Activated gamma-delta T cell treated with anti-CD3 and anti-CD28 coated beads, Interleukin-2, amount 50 U/mL, for 16 hours (primary cell): ENCODE measurements around the gene PCBD1.

Experiments used
- DNase-seq: peaks from one replicate; pipeline ENCODE4 v3.0.0-alpha.2; 2020; ENCODE audit warnings: low read depth

The PCBD1 gene

DNA sequence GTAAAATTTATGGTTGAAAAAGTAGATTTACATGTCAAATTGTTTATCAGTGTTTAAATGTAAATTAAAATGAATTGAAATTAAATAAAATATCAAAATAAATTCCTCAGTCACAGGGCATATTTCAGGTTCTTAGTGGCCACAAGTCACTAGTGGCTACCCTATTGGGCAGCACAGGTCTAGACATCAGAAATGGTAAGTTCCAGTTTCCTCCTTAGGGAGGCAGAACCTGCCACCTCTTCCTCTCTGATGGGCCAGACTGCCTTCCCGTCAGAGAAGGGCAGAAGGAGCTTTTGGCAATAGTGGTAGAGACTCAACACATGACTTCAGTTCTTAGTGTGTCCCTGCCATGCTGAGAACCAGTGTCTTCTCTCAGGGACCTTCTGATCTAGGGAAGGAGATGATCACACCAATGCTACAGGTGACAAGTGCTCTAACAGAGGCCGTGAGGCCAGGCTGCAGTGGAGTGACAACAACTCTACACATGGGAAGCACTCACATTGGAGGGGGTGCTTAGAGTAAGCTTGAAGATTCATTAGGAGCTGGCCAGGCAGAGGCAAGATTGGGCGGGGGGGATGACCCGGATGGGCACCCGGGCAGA lies 14.4 kb upstream of the PCBD1 start:
- no peak for DNase-seq

DNA sequence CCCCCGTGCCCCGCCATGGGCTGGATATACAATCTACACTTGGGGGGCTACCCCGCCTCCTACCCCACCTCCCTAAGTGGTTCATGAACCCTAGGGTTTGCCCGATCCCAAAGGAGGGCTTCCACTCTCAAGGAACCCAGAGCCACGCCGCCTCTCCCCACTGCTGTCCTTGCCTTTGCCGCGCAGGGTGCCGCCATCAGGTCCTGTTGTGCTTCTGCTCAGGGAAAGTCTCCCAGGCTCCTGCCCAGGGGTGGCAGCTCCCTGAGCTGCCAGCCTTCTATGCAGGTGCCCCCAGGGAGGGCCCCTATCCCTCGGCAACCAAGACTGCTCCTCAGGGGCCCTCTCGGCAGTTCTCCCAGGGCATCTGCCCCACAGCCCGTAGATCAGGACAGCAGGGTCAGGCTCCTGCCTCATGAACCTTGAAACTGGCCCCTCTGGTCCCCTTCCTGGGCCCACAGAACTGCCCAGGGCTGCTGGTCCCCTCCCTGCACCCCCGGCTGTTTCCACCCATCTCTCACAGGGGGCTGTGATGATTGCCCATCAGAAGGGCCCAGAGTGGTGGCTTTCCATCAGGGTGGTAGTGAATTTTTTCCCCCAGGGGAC lies 13.0 kb upstream of the PCBD1 start:
- no peak for DNase-seq

DNA sequence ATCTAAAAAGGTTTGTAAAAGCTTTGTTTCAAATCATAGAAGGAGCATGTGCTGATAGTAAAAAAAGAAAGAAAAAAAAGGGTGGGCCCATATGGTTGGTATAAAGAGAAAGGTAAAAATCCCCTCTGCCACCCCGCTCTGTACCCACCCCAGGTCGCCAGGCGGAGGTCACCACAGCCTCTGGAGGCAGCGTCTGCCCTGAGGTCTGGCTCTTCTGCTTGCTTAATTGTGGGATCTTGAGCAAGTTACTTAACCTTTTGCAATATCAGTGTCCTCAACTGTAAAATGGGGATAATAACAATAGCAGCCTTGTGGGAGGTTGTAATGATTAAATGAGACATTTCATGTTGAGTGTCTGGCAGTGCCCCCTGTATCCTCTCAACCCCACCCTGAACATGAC lies 10.7 kb upstream of the PCBD1 start:
- DNase-seq, result no peak

DNA sequence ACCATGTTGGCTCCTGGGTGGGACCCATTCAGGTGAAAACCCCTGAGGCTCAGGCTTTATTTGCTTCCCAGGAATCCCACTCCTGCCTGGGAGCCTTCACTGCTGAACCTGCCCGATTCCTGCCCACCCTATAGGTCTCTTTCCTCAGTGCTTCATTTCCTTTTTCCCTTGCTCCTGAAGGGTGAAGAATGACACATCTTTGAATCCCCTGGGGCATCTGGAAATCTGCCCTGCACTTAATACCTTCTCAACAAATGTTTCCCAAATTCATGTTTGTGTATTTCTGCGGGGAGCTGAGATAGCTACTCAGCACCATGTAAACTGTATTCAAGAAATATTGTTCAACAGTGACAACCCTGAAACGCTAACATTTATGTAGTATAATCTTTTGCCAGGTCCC lies 10.3 kb upstream of the PCBD1 start:
- no peak for DNase-seq

DNA sequence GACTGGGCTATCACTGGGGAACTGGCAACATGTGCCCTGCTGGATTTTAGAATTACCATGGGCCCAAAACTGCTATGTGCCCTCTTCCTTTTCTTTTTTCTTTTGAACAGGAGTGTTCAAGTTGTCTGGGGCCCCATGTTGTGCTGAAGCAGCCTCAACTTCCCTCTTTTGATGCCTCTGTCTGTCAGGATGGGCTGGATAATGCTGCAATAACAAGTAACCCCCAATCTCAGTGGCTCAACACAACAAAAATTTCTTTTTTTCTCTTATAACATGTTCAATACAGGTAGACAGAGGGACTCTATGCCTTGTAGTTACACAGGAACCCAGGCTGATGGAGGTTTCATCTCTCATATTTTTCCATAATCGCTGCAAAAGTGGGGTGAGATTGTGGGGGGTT lies 8.2 kb upstream of the PCBD1 start:
- DNase-seq, result no peak

DNA sequence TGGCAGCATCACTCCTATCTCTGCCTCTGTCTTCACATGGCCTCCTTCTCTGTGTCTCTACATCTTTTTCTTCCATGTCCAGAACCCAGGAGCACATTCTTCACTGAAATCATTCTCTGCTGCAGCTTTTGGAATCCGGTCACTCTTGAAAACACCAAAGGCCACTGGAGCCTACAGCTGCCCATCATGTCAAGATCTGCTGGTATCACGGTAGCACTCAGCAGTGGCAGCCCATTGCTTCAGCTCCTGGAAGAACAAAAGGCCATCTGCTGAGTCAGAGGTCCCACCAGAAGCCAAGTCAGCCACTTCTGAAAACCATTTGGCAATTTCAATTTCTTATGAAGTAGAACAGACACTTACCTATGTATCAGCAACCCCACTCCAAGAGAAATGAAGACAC lies 6.1 kb upstream of the PCBD1 start:
- DNase-seq, result no peak

DNA sequence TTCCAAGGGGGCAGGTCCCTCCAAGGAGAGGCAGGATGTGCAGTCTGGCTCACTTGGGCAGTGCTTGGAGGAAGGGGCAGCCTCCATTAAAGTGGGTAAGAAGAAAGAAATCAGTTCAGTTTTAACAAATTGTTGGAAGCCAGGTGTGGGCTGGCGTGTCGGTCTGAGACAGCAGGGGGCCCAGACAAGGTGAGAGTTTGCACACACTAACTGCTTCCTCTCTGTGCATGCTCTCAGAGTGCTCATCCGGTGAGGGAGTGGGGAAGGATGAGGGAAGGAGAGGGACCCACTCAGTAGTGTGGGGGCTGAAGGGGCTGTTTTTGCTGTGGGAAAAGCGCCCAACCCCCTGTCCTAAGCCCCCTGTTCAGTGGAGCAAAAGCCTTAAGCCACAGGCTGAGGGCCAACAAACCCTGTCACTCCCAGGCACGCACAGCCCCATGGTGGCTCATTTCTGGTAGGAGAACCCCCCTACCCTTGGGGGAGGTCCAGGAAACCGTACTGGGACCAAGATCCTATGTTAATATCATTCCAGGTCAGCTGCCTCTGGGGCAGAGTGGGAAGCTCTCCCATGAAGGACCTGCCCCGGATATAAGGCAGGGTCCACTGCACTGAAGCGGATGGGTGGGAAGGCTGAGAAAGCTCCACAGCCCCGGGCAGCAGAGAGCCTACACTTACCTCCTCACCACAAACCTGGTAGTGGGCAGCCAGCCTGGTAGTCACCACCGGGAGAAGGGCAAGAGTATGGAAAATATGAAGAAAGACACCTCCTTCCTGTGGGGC lies 5.1 kb upstream of the PCBD1 start:
- no peak for DNase-seq

DNA sequence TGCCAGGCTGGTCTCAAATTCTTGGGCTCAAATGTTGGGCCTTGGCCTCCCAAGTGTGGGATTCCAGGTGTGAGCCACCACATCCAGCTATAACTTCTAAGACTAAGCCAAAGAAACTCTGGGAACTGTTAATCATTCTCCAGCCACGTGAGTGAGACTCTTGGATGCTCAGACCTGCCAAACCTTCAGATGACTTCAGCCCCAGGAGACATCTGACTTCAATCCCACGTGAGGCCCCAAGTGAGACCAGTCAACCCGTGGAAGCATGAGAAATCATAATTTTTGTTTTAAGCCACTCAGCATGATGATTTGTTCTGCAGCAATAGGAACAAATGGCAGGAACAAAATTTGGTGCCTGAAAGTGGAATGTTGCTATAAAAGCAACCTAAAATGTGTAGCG lies 4.3 kb upstream of the PCBD1 start:
- DNase-seq, result no peak

DNA sequence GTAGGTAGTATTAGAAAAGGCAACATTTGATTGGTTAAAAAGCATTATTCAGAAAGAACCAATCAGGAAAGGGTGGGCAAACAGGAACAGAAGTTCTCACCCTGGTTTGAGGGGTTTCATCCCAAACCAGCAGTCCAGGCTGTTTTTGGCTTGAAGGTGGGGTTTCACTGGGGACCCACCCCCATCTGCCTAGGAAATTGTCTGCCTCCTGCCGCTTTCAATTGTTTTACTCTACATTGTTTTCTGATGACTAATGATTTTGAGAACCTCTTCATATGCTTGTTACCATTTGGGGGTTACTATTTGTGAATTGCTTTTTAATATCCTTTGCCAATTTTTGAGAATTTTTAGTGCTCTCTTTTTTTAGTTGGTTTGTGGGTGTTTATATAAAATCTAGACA lies 3.3 kb upstream of the PCBD1 start:
- no peak for DNase-seq

DNA sequence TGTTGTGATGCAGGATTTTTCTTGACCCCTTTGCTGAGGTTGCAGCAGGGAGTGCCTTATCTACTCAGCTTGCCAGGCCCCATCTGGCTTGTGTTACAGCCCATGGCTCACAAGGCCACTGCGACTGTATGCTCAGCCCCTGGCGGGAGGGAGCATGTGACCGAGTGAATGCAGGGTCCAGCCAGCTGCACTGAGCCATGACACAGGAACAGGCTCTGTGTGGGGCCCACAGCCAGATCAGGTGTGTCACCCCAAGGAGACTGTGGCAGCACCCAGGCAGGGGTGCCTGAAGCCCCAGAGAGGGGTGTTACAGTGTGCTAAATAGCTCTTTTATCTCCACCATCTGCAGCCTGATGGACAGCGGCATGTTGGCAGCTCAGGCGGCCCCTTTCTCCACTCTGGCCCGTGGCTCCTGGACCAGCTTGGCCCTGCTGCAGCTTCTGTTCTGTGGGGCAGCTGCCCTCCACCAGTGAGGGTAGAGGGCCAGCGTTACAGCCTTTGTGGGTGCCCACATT lies 2.6 kb upstream of the PCBD1 start:
- no peak for DNase-seq

DNA sequence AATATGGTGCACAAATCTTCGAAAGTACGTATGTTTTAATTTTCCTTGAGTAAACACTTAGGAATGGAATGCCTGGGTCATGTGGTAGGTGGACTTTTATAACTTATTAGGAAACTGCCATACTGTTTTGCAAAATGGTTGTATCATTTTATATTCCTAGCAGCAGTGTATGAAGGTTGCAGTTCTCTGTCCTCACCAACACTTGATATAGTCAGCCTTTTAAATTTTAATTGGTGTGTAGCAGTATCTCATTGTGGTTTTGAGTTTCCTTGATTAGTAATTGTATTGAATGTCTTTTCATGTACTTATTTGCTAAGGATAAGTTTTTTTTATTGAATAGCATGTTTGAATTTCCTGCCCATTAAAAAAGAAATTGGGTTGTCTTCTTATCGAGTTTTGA lies 926 bp upstream of the PCBD1 start:
- no peak for DNase-seq

DNA sequence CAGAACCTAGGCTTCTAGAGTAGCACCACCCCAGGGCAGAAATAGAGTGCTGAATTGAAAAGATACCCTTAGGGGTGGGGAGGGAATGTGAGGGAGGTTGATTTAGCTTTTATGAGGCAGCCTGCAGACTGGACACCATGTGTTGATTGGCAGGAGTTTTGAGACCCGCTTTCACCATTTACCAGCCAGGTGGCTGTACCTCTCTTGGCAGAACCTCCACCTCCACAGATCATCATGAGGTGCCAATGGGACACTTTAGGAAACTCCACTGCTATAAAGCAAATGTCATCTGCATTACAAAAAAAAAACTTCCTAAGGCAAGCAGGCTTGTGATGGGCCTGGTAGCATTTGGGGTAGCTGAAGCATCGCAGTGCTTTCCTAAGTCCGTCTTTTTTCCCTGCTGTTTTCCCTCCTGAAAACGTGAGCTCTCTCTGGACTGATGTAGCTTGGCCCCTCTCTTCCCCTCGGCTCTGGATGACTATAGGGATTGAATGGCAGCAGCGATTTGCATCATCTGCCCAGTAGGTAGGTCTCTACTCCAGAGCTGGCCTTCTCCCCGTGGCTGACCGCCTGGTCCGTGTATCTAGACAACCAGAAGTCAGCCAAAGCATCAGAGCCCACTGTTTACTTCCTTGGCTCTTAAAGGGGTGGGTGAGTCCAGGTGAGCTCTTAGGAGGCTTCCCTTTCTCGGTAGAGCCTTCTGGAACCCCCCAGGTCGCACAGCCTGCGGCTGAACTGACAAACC lies 1.3 kb downstream of the PCBD1 start:
- DNase-seq, result no peak

DNA sequence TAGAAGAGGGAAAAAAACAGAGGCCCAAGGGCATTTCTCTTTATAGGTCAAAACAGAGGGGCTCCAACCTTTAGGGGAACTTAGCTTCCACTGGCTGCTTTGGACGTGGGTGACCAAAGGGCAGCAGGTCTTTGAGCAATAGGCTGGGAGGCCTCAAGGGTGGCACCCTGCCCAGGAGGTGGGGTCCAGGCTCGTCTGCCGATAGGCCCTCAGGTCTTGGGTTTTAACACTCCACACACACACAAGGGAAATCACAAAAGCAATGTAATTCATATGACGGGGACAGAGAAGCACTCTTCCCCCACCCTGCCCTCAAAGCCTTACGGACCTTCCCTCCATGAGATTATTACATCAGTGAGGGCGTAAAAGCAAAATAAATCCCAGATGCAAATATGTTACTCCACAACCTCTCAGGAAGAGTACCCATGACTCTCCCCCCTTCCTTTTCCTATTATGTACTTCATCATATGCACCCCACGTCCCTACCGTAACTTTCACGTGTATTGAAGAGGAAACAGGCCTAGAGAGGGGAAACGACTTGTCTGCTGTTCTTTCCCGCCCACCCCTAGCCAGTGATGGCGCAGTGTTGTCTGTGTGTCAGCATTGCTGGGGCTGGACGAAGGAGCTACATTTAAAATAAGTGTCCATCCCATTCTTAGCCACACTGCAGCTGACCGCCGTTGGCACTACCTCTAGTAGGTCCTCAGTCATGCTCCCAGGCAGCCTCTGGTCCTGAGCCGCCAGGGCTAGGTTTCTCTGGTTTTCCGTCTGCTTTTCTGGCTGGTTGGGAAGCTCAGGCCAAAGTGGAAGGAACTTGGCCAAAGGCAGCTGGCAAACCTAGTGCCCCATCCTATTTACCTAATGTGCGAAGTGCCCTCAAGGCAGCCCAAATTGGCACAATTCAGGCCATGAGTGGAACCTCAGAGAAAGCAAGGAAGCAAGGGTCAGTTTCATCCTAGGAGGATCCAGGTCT lies 2.1 kb downstream of the PCBD1 start:
- no peak for DNase-seq

DNA sequence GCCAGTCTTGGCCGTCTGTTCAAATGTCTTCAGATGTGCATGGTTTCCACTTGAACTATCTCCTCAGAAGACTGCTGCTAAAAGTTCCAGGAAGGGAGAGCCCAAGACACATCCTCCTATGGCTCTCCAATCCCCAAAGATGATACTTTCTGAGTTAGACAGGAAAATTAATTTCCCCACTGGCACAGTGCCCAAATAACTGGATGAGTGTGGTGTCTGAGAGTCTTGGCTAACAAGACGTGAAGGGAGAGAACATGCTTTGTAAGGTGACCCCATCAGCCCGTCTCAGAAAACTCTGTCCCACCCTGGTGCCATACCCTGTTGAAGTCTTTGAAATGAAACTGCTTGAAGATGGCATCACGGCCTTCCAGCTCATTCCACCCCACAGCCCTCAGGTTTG lies 2.9 kb downstream of the PCBD1 start:
- no peak for DNase-seq

DNA sequence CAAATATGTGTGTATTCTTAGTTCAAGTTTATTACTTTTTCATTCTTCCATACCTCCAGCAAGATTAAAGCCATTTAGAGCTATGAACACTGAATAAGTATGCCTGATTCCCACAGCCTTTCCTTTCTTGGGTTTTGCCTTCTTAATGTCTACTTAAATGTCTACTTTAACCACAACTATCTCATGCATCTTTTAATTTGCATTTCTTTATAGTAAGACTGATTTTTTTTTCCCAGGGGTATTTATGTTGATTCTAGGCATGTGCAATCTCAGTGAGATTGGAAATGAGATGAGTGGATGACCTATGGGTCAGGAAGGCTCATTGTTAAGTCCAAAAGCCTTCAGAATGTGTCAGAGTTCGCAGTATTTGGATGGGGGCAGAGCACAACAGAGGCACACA lies 3.6 kb downstream of the PCBD1 start:
- no peak for DNase-seq

DNA sequence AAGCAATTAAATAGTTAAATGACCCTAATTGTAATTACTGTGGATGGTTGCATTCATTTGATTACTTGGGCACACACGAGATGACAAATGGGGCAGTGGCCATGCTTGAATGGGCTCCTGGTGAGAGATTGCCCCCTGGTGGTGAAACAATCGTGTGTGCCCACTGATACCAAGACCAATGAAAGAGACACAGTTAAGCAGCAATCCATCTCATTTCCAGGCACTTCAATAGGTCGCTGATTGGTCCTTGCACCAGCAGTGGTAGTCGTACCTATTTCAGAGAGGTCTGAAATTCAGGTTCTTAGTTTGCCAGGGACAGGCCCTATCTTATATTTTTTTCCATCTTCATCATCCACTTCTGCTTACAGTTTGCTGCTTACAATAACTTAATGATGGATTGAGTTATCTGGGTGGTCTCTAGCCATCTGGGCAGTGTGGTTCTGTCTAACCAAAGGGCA lies 8.3 kb downstream of the PCBD1 start:
- peak; percentile 62 for DNase-seq

DNA sequence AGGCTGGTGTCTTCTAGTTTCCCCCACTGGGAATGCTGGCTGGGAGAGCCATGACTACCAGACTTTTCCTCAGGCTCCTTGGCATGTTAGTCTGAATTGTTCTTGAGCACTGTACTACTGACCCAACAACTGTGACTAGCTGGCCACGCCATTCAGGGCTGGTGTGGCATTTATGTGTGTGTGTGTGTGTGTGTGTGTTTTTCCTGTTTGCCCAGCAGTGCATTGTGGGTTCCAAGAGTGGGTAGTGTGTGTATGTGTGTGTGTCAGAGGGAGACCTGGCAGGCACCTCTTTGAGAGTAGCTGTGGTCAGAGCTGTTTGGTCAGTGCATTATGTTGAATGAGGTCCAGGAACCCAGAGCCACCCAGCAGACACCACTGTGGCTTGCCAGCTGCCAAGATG lies 9.2 kb downstream of the PCBD1 start:
- DNase-seq, result no peak

DNA sequence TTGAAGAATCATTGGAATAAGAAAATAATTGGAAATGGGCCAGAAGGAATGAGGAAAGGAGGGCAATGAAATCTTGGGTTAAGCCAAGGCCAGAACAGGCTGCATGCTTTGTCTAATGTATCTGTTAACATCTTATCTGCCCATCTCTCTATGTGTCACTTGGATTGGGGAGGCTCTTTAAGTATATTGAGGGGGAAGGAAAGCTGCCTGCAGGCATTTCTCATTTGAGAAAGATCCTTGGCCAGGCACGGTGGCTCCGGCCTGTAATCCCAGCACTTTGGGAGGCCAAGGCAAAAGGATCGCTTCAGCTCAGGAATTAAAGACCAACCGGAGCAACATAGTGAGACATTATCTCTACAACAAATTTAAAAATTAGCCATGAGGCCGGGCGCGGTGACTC lies 14.3 kb downstream of the PCBD1 start:
- DNase-seq, result no peak

DNA sequence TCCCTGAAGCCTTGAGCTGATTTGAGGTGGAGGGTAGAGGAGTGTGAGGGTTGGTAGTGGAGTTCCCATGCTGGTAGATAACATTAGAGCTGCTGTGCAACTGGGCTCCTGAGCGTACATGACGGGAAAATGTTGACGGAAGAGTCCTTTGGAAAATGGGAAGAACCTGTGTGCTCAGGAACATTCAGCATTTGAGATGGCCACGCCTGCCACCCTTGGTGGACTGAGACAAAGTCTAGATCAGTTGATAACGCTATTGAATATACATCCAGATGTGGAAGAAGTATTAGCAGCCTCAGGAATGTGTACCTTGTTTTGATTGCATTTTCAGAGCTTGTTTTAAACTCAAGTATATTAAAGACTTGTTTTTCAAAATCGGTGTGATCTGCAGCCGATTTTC lies 16.1 kb downstream of the PCBD1 start:
- DNase-seq, result no peak

DNA sequence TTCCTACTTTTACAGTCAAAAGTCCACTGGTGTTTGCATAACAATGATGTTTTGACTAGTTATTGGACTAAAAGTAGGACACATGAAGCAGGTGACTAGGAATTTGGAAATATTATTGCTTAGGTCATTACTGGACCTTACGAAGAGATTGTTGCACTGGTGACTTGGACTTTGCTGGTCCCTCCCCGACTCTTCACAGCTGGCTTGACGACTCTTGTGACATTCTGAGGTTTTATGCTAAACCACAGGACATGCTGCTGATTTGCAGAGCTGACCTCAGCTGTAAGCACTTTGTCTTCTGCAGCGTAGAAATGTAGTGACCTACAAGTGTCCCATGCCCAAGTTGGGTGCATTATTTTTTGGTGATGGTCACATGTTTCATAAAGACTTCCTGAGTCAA lies 21.9 kb downstream of the PCBD1 start:
- no peak for DNase-seq

DNA sequence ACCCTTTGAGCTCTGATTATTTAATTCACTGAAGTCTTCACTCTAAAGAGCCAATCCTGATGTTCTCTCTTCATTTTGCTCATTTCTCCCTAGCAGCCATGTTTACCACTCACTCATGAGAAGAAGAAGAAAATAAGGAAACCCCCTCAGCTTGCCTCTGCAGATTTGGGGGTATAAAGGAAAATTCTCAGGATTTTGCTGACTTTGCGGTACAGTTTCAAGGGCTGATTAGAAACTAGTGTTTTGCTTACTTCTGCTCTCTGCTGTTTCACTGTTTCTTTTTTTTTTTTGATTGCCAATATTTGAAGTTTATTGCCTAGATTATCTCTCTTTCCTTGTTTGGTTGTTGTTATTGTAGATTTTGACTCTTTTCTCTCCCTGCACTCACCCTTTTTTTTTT lies 23.4 kb downstream of the PCBD1 start:
- DNase-seq, result no peak
